D341Med (cell line): ENCODE data around the gene CARNS1.
A peak's percentile ranks its signal among the peaks of the same experiment; 100 is the strongest.

ENCODE experiments used
- DNase-seq: peaks from one replicate; pipeline ENCODE4 v3.0.0; 2012; ENCODE audit warnings: low spot score

Gene CARNS1

GRCh38 chr11:67415501-67416304 lies at the start of gene CARNS1:
TSS of gene CARNS1 (plus strand) at chr11:67415678. CDS start at chr11:67416200, 522 bp downstream.
- DNase-seq: no peak

- DNase-seq: no peak
These were observed 49.6 kb upstream of the CARNS1 start for GRCh38 chr11:67365736-67366444.

- no peak for DNase-seq
These were observed 48.9 kb upstream of the CARNS1 start for GRCh38 chr11:67366546-67366945.

GRCh38 chr11:67366961-67367760 lies 48.3 kb upstream of the CARNS1 start:
- no peak for DNase-seq

GRCh38 chr11:67367761-67368227 lies 47.7 kb upstream of the CARNS1 start:
- no peak for DNase-seq

GRCh38 chr11:67368621-67369020 lies 46.9 kb upstream of the CARNS1 start:
- DNase-seq: no peak

- DNase-seq: no peak
These were observed 46.2 kb upstream of the CARNS1 start for GRCh38 chr11:67369275-67369674.

GRCh38 chr11:67369801-67370284 lies 45.6 kb upstream of the CARNS1 start:
- no peak for DNase-seq

GRCh38 chr11:67370351-67371076 lies 45.0 kb upstream of the CARNS1 start:
- no peak for DNase-seq

- DNase-seq: peak; percentile 71
These were observed 44.1 kb upstream of the CARNS1 start for GRCh38 chr11:67371189-67371910.

GRCh38 chr11:67371911-67372320 lies 43.6 kb upstream of the CARNS1 start:
- DNase-seq: no peak

- DNase-seq: no peak
These were observed 43.0 kb upstream of the CARNS1 start for GRCh38 chr11:67372321-67372992.

GRCh38 chr11:67372993-67373647 lies 42.4 kb upstream of the CARNS1 start, which contains the start of gene CLCF1:
TSS of gene CLCF1 (minus strand) at chr11:67373598. CDS start at chr11:67373539, 59 bp downstream.
- DNase-seq: peak; percentile 78

- peak; percentile 62 for DNase-seq
These were observed 41.6 kb upstream of the CARNS1 start for GRCh38 chr11:67373648-67374570.

GRCh38 chr11:67374571-67375281 lies 40.8 kb upstream of the CARNS1 start:
- no peak for DNase-seq

GRCh38 chr11:67375320-67376055 lies 40.0 kb upstream of the CARNS1 start:
- DNase-seq: no peak
